A673 (cell line): ENCODE measurements around the gene HMGB3.

Source experiments
- CTCF ChIP-seq: fragments of 300-800, 200-600 bp; sonication (generic); conservative IDR thresholded peaks from 2 replicates; pipeline ENCODE4 v1.5.1; 2017; ENCODE audit warnings: low read depth, mild to moderate bottlenecking, antibody characterized with exemption, low read length, moderate library complexity, mixed read lengths
- EZH2 ChIP-seq: fragments of 200-600 bp; sonication (generic); IDR thresholded peaks from 2 replicates; pipeline ENCODE4 v1.6.1; 2017; ENCODE audit warnings: borderline replicate concordance, low read depth, mild to moderate bottlenecking, mixed read lengths, antibody characterized with exemption, low read length; ENCODE audit not compliant: poor library complexity, severe bottlenecking

- TF ChIP-seq CTCF, result no peak
- TF ChIP-seq EZH2, result no peak
Observed at GRCh38 chrX:151009582-151009981, 26.4 kb downstream of the HMGB3 start.
